ENCODE results near the gene CACNA1D.

DNA sequence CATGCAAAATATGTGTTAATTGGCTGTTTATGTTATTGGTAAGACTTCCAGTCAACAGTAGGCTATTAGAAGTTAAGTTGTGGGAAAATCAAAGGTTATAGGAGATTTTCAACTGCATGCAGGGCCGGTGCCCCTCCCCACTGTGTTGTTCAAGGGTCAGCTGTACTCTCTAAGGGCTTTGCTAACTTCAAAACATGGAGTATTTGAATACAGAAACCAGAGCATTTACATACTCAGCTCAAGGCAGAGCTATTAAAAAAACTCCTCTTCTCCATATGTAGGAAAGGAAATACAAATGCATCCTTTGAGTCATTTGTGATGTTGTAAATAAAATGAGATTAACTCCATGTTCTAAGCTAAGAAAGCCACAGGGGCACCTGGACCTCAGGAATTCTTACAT, 368.7 kb downstream of the CACNA1D start:
- TF ChIP-seq POLR2AphosphoS5 (IDR thresholded peaks at IDR 0.05; ENCODE audit: low read depth, low read length): no peak
- TF ChIP-seq POLR2A (IDR thresholded peaks at IDR 0.05; ENCODE audit: low read depth, low read length): no peak

Measured in GM12892 (cell line).